Naive B cell (primary cell): ENCODE results near the gene EFR3B. TPM values are rescaled to one million over a fixed set of nuclear protein-coding genes. Genes with fewer than 3 reads are reported as not detected.
"Not testable (repeated sequence)": the region's sequence is repeated elsewhere in the genome, so short reads cannot be mapped to it uniquely, and the experiment has no call there.

ENCODE experiments used
- ATAC-seq, 2 donors: fragments of 150-1000 bp; cut with Tn5 transposase; 2 replicates each; pipeline ENCODE4 v1.10.0; 2021; ENCODE audit warnings: low read depth in 2 of 2, mild to moderate bottlenecking in 2 of 2, moderate library complexity in 2 of 2
- DNase-seq: peaks from one replicate; pipeline ENCODE4 v3.0.0; 2022
- H3K27ac Mint-ChIP-seq, 6 donors: one replicate each; pipeline ENCODE4 v1.8.0; 2020 to 2022; ENCODE audit warnings: mild to moderate bottlenecking in 6 of 6, mixed read lengths in 6 of 6, moderate library complexity in 5 of 6, inconsistent platforms in 2 of 6
- H3K27me3 Mint-ChIP-seq, 3 donors: one replicate each; pipeline ENCODE4 v1.8.0; 2021 to 2022; ENCODE audit warnings: mixed read lengths in 3 of 3, mild to moderate bottlenecking in 1 of 3
- H3K36me3 Mint-ChIP-seq, 2 donors: one replicate each; pipeline ENCODE4 v1.8.0; 2020 to 2022; ENCODE audit warnings: mixed read lengths in 2 of 2, inconsistent platforms in 1 of 2, mild to moderate bottlenecking in 1 of 2
- H3K4me1 Mint-ChIP-seq, 3 donors: one replicate each; pipeline ENCODE4 v1.8.0; 2020 to 2022; ENCODE audit warnings: mixed read lengths in 3 of 3, inconsistent platforms in 1 of 3, mild to moderate bottlenecking in 1 of 3, moderate library complexity in 1 of 3
- H3K4me3 Mint-ChIP-seq, 8 donors: one replicate each; pipeline ENCODE4 v1.8.0; 2020 to 2022; ENCODE audit warnings: mild to moderate bottlenecking in 8 of 8, mixed read lengths in 8 of 8, moderate library complexity in 8 of 8, inconsistent platforms in 2 of 8
- H3K9me3 Mint-ChIP-seq, 7 donors: one replicate each; pipeline ENCODE4 v1.8.0; 2020 to 2022; ENCODE audit warnings: mixed read lengths in 7 of 7, mild to moderate bottlenecking in 5 of 7, inconsistent platforms in 2 of 7, moderate library complexity in 1 of 7
- polyA plus RNA-seq, 6 donors: library from polyadenylated mRNA; unstranded; fragments of 300-500 nt; fragmentation: Illumina TruSeq; gene quantifications; one replicate each; pipeline ENCODE4 v1.2.3, GENCODE V29; 2021; ENCODE audit warnings: low read depth in 6 of 6

Gene EFR3B
- polyA plus RNA-seq, 6 donors from 2014 or later, result 0.10 to 0.16 TPM; not detected in 4

DNA sequence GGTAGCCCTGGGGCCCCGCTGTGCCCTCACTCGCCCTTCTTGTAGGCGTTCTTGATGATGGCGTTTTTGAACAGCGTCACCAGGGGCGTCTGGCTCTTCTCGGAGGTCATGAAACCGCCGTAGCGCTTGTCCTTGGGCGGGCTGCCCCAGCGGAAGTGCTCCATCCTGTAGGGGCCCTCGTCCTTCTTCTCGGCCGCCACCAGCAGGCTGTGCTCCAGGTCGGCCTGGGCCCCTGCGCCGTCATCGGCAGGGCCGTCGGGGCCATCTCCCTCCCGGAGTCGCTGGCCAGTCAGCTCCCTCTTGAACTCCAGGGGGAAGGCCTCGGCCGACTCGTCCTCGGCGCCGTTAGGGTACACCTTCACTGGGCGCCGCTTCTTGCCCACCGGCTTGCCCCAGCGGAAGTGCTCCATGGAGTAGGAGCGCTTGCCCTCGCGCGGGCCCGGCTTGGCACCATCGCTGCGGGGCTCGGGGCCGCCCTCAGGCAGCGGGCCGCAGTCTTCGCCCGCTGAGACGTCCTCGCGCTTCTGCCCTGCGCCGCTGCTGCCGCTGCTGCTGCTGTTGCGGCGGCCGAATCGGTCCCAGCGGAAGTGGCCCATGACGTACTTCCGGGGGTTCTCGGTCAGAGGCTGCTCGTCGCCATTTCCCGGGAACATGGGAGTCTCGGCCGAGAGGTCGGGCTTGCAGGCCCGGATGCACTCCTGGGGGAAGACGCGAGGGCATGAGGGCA, 119.3 kb downstream of the EFR3B start:
- Mint-ChIP-seq H3K27ac (peak overlapping the region in 5 of 6 donors; percentile 72 to 86 (median 80)), H3K4me1 (peaks cover 21 to 36% (median 35%) of the 10 kb centered on the region in 3 donors), H3K27me3 (no peaks in the 10 kb centered on the region), H3K4me3 (peak overlapping the region; percentile 56 to 88 (median 73)), H3K9me3 (no peaks in the 10 kb centered on the region), H3K36me3 (no peaks in the 10 kb centered on the region)
- ATAC-seq (peak; percentile 53 to 56), DNase-seq (peak; percentile 67)

DNA sequence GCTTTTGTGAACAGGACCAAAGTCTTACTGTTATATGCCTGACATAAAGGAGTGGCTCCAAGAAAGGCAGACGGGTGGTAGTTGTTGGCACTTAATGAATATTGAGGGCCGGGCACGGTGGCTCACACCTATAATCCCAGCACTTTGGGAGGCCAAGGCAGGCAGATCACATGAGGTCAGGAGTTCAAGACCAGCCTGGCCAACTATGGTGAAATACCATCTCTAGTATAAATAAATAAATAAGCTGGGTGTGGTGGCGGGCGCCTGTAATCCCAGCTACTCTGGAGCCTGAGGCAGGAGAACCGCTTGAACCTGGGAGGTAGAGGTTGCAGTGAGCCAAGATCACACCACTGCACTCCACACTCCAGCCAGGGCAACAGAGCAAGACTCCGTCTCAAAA, 120.2 kb downstream of the EFR3B start:
- H3K9me3 Mint-ChIP-seq, H3K36me3 Mint-ChIP-seq: not testable (repeated sequence)
- H3K4me3 Mint-ChIP-seq, result peak overlapping the region in 7 of 8 donors; percentile 59 to 76 (median 63)

DNA sequence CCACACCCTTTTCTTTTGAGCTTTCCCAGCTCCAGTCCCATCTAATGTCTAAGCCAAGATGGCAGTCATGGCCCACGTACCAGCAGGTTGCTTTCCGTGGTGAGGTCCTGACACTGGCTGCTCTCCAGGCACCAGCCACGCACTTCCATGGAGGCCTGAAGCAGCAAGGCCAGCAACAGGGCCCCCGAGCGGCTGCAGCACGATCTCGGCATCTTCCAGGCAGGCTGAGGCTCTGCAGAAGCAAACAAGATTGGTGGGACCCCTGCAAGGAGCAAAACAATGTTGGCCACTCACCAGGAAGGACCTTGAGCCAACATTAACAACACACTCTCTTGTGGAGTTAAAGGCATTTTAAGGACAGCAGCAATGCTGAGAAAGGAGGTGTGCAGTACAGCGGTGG, 122.7 kb downstream of the EFR3B start:
- ATAC-seq (no peak), DNase-seq (no peak)
- Mint-ChIP-seq H3K4me1 (peaks cover 33 to 49% (median 45%) of the 10 kb centered on the region in 3 donors), H3K9me3 (no peaks in the 10 kb centered on the region), H3K36me3 (no peaks in the 10 kb centered on the region), H3K27me3 (peaks cover 7 to 24% (median 12%) of the 10 kb centered on the region in 3 donors), H3K4me3 (peak overlapping the region in 1 of 8 donors; percentile 8), H3K27ac (peak overlapping the region in 2 of 6 donors; percentile 24 to 50)

More for the DNA sequence above, 120.2 kb downstream of the EFR3B start:
- H3K27me3 Mint-ChIP-seq, ATAC-seq, DNase-seq: not testable (repeated sequence)
- H3K27ac Mint-ChIP-seq, result peak overlapping the region in 3 of 6 donors; percentile 20 to 75 (median 66)
- peaks cover 27 to 44% (median 40%) of the 10 kb centered on the region in 3 donors for H3K4me1 Mint-ChIP-seq

GRCh38 chr2:25165992-25166875, 124.4 kb downstream of the EFR3B start:
- Mint-ChIP-seq H3K9me3 (no peaks in the 10 kb centered on the region), H3K36me3 (no peaks in the 10 kb centered on the region), H3K27ac (peak overlapping the region; percentile 61 to 90 (median 82)), H3K4me1 (peaks cover 30 to 39% (median 35%) of the 10 kb centered on the region in 3 donors), H3K4me3 (peak overlapping the region; percentile 50 to 86 (median 74)), H3K27me3 (peaks cover 19 to 40% (median 21%) of the 10 kb centered on the region in 3 donors)
- ATAC-seq (peak; percentile 89 to 90), DNase-seq (peak; percentile 85)

GRCh38 chr2:25168256-25169072, 126.6 kb downstream of the EFR3B start, which contains the start of gene POMC:
Gene POMC (minus strand): TSS chr2:25168580. CDS start chr2:25164772, 3,808 bp downstream.
- peak; percentile 31 to 32 for ATAC-seq
- peak within 1 kb of the TSS in 3 of 6 donors; percentile 37 to 80 (median 69) for H3K27ac Mint-ChIP-seq
- DNase-seq, result peak; percentile 36
- H3K4me3 Mint-ChIP-seq, result peak within 1 kb of the TSS; percentile 74 to 90 (median 84)
- H3K36me3 Mint-ChIP-seq, result no peaks in the 10 kb centered on the region
- H3K4me1 Mint-ChIP-seq, result peaks cover 27 to 40% (median 39%) of the 10 kb centered on the region in 3 donors
- no peaks in the 10 kb centered on the region for H3K9me3 Mint-ChIP-seq
- H3K27me3 Mint-ChIP-seq, result peaks cover 26 to 48% (median 35%) of the 10 kb centered on the region in 3 donors

DNA sequence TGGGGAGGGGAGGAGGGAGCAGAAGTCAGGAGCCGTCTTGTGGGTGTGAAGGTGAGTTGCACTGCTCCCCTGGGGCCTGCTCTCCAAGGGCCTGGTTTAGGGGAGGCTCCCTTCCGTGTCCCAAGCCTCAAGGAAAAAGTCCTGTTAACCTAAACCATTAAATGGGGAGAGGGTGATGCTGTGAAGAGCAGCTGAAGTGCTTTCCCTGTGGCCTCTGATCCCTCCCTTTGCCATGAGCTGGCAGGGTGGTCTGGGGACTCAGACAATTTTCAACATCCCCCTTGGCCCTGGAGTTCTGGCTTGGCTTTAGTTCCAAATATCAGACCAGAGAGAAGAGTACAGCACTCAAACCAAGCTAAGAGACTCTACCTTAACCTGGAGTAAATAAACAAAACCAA, 127.2 kb downstream of the EFR3B start:
- peaks cover 29 to 54% (median 40%) of the 10 kb centered on the region in 3 donors for H3K27me3 Mint-ChIP-seq
- no peaks in the 10 kb centered on the region for H3K36me3 Mint-ChIP-seq
- H3K27ac Mint-ChIP-seq, result peak overlapping the region in 3 of 6 donors; percentile 24 to 80 (median 37)

DNA sequence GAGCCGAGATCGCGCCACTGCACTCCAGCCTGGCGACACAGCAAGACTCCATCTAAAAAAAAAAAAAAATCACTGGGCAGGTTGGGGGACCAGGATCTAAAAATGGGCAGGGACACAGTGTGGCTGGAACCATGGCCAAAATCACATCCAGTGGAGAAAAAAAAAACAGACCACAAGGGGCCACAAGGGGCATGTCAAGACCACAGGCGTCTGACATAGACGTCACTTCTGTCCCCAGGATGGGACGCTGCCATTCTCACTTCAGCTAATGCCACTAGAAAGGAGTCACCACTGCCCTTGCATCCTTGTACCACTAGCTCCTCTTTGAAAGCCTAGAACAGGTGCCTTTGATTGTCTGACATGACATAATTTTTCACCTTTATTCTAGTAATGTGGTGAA, 129.0 kb downstream of the EFR3B start:
- no peak overlapping the region for H3K4me3 Mint-ChIP-seq
- H3K27me3 Mint-ChIP-seq, result peaks cover 42 to 69% (median 47%) of the 10 kb centered on the region in 3 donors
- no peak overlapping the region for H3K27ac Mint-ChIP-seq
- ATAC-seq (no peak), DNase-seq (no peak)
- H3K9me3 Mint-ChIP-seq, result no peaks in the 10 kb centered on the region
- no peaks in the 10 kb centered on the region for H3K36me3 Mint-ChIP-seq
- H3K4me1 Mint-ChIP-seq, result peaks cover 18 to 34% (median 29%) of the 10 kb centered on the region in 3 donors

More for the DNA sequence above, 127.2 kb downstream of the EFR3B start:
- H3K4me1 Mint-ChIP-seq, result peaks cover 27 to 42% (median 39%) of the 10 kb centered on the region in 3 donors
- ATAC-seq (no peak), DNase-seq (no peak)
- H3K4me3 Mint-ChIP-seq, result peak overlapping the region; percentile 74 to 90 (median 84)
- H3K9me3 Mint-ChIP-seq, result no peaks in the 10 kb centered on the region

- no peak for ATAC-seq
- H3K4me1 Mint-ChIP-seq, result peaks cover 5 to 14% (median 10%) of the 10 kb centered on the region in 3 donors
- DNase-seq, result no peak
- no peak overlapping the region for H3K4me3 Mint-ChIP-seq
- no peaks in the 10 kb centered on the region for H3K36me3 Mint-ChIP-seq
- no peak overlapping the region for H3K27ac Mint-ChIP-seq
- H3K9me3 Mint-ChIP-seq, result no peaks in the 10 kb centered on the region
- H3K27me3 Mint-ChIP-seq, result peaks cover 49 to 68% (median 58%) of the 10 kb centered on the region in 3 donors
These were observed 131.8 kb downstream of the EFR3B start for GRCh38 chr2:25173719-25174118.

DNA sequence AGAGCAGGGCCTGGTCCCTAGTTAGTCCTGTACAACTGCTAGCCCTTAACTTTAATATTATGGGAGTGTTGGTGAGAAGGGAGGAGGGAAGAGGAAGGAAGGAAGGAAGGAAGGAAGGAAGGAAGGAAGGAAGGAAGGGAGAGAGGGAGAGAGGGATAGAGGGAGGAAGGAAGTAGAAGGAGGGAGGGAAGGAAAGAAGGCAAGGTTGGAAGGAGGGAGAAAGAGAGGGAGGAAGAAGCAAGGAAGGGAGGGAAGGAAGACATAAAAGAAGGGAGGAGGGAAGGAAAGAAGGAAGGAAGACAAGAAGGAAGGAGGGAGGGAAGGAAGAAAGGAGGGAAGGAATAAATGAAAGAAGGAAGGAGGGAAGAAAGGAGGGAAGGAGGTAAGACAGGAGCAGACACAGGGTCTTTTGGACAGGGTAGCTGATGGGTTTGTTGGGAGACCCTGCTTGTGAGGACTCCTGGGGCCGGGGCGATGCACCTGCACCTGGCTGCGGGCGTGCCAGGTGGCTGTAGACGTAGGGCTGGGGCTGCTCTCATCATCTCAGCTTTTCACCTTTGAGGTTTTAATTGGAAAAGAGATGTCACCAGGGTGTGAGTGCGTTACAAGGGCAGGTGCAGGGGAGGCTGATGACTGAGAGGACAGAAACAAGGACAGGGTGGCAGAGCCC, 132.5 kb downstream of the EFR3B start:
- no peak for ATAC-seq
- Mint-ChIP-seq H3K27ac (no peak overlapping the region), H3K4me3 (no peak overlapping the region), H3K9me3 (no peaks in the 10 kb centered on the region), H3K27me3 (peaks cover 49 to 68% (median 56%) of the 10 kb centered on the region in 3 donors), H3K36me3 (no peaks in the 10 kb centered on the region), H3K4me1 (peaks cover 3 to 8% (median 6%) of the 10 kb centered on the region in 3 donors)
- no peak for DNase-seq

DNA sequence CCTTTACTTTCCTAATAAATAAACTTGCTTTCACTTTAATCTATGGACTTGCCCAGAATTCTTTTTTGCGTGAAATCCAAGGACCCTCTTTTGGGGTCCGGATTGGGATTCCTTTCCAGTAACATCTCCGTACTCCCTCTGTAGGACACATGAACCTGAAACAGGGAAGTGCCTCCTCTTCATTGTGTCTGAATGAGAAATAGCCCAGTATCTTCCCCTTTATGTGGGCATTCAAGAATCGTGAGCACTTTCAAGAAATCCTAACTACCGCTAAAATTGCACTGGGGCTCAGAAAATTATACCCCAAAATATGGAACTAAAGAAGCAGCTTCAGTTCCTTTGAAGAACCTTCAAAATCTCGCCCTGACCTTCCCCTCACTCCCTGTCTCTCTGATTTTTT, 134.3 kb downstream of the EFR3B start:
- Mint-ChIP-seq H3K4me1 (peaks cover 0 to 8% (median 0%) of the 10 kb centered on the region in 3 donors), H3K27me3 (peaks cover 35 to 50% (median 45%) of the 10 kb centered on the region in 3 donors), H3K4me3 (no peak overlapping the region), H3K36me3 (no peaks in the 10 kb centered on the region), H3K9me3 (no peaks in the 10 kb centered on the region), H3K27ac (peak overlapping the region in 1 of 6 donors; percentile 71)
- ATAC-seq (no peak), DNase-seq (no peak)

DNA sequence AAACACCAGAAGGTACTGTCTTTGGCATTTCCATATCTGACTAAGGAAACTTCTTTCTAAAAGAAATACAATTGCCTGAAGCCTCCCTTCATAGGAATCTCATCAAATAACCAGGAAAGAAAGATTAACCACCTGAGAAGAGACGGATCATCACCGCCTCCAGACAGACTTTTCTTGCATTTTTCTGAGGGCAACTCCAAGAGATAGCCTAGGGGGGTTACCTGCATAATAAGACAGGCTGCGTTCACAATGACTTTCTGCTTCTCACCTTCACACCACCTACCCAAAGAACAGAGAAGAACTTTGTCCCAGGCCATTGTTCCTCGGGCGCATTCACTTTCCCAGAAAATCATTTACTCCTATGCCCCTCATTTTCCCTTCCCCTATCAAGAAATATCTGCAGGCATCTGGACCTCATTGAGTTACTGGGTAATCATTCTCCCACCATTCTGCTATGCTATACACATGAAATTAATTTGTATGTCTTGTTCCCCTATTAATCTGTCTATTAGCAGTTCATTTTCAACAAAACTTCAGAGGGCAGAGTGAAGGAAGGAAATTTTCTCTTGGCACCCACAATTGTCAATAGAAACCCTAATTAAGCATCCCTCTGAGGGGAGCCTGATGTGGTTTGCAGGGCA, 134.8 kb downstream of the EFR3B start:
- no peak overlapping the region for H3K4me3 Mint-ChIP-seq
- H3K27me3 Mint-ChIP-seq, result peaks cover 32 to 50% (median 45%) of the 10 kb centered on the region in 3 donors
- ATAC-seq (no peak), DNase-seq (no peak)
- H3K27ac Mint-ChIP-seq, result no peak overlapping the region
- no peaks in the 10 kb centered on the region for H3K36me3 Mint-ChIP-seq
- H3K9me3 Mint-ChIP-seq, result no peaks in the 10 kb centered on the region
- H3K4me1 Mint-ChIP-seq, result peaks cover 0 to 8% (median 0%) of the 10 kb centered on the region in 3 donors

DNA sequence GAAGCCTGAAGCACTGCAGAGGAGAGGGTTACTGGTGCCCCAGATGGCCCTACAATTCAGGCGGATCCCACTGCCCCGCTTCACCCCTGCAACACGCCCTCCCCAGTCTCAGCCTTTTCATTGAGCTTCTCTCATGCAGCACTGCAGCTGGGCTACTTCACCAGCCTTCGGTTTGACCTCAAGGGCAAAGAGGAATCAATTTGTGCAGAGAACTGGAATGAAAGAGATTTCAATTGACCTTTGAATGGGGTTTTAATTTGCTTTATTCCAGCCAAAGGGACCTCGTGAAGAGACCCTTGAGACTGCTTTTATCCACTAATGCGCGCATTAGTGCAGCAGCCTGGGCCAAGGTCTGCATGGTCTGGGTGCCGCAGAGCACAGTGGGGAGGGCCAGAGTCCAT, 135.3 kb downstream of the EFR3B start:
- DNase-seq, result no peak
- ATAC-seq, result no peak
- no peaks in the 10 kb centered on the region for H3K36me3 Mint-ChIP-seq
- H3K27ac Mint-ChIP-seq, result peak overlapping the region in 1 of 6 donors; percentile 84
- peaks cover 35 to 54% (median 42%) of the 10 kb centered on the region in 3 donors for H3K27me3 Mint-ChIP-seq
- peaks cover 0 to 8% (median 0%) of the 10 kb centered on the region in 3 donors for H3K4me1 Mint-ChIP-seq
- H3K9me3 Mint-ChIP-seq, result peaks cover 0 to 1% (median 0%) of the 10 kb centered on the region in 7 donors
- H3K4me3 Mint-ChIP-seq, result no peak overlapping the region
